H9 (cell line): ENCODE data around the gene SEMA6A. TPM values are rescaled to one million over a fixed set of nuclear protein-coding genes. Genes with fewer than 3 reads are reported as not detected.

Experiments used
- DNase-seq: peaks from one replicate; pipeline ENCODE4 v3.0.0-alpha.2; 2017
- H2AFZ ChIP-seq: one replicate; pipeline ENCODE4 v1.6.1; 2013; ENCODE audit warnings: mild to moderate bottlenecking, low read length, control low read depth, moderate library complexity
- H2AK5ac ChIP-seq: 2 replicates; pipeline ENCODE4 v1.6.1; 2013; ENCODE audit warnings: low read length, control low read depth, mixed read lengths; ENCODE audit not compliant: insufficient read length
- H2BK120ac ChIP-seq: one replicate; pipeline ENCODE4 v1.6.1; 2013; ENCODE audit warnings: low read depth, mild to moderate bottlenecking, low read length, control low read depth, inconsistent platforms; ENCODE audit not compliant: poor library complexity, severe bottlenecking
- H2BK12ac ChIP-seq: 2 replicates; pipeline ENCODE4 v1.6.1; 2013; ENCODE audit warnings: low read length, control low read depth, mixed read lengths, low read depth; ENCODE audit not compliant: insufficient read length
- H2BK15ac ChIP-seq: 2 replicates; pipeline ENCODE4 v1.6.1; 2013; ENCODE audit warnings: low read depth, low read length, control low read depth
- H2BK20ac ChIP-seq: one replicate; pipeline ENCODE4 v1.6.1; 2013; ENCODE audit warnings: low read depth, mild to moderate bottlenecking, low read length, control low read depth, inconsistent platforms; ENCODE audit not compliant: poor library complexity, severe bottlenecking
- H2BK5ac ChIP-seq: 2 replicates; pipeline ENCODE4 v1.6.1; 2013; ENCODE audit warnings: low read length, control low read depth, mixed read lengths; ENCODE audit not compliant: insufficient read length
- H3K14ac ChIP-seq: 2 replicates; pipeline ENCODE4 v1.6.1; 2013; ENCODE audit warnings: low read length, control low read depth; ENCODE audit not compliant: insufficient read depth
- H3K18ac ChIP-seq: 2 replicates; pipeline ENCODE4 v1.6.1; 2013; ENCODE audit warnings: low read depth, mild to moderate bottlenecking, mixed read lengths, low read length, control low read depth; ENCODE audit not compliant: insufficient read length
- H3K23ac ChIP-seq: 2 replicates; pipeline ENCODE4 v1.6.1; 2013; ENCODE audit warnings: low read length, control low read depth, mixed read lengths, low read depth; ENCODE audit not compliant: insufficient read length
- H3K23me2 ChIP-seq: 2 replicates; pipeline ENCODE4 v1.6.1; 2013; ENCODE audit warnings: low read depth, mild to moderate bottlenecking, mixed read lengths, low read length, control low read depth; ENCODE audit not compliant: insufficient read length, poor library complexity, severe bottlenecking
- H3K27ac ChIP-seq: 2 replicates; pipeline ENCODE4 v1.5.1; 2013; ENCODE audit warnings: low read length, control low read depth, mixed read lengths, low read depth; ENCODE audit not compliant: insufficient read length
- H3K27me3 ChIP-seq: 2 replicates; pipeline ENCODE4 v1.6.1; 2013; ENCODE audit warnings: low read length, control low read depth, inconsistent platforms; ENCODE audit not compliant: insufficient read depth
- H3K4ac ChIP-seq: 2 replicates; pipeline ENCODE4 v1.6.1; 2013; ENCODE audit warnings: low read depth, mild to moderate bottlenecking, control low read depth, inconsistent platforms, low read length, moderate library complexity
- H3K4me1 ChIP-seq: 2 replicates; pipeline ENCODE4 v1.6.1; 2013; ENCODE audit warnings: low read length, control low read depth, inconsistent platforms; ENCODE audit not compliant: insufficient read depth
- H3K4me2 ChIP-seq: 2 replicates; pipeline ENCODE4 v1.6.1; 2013; ENCODE audit warnings: low read length, control low read depth, mixed read lengths; ENCODE audit not compliant: insufficient read length, insufficient read depth
- H3K56ac ChIP-seq: 2 replicates; pipeline ENCODE4 v1.6.1; 2013; ENCODE audit warnings: low read depth, mild to moderate bottlenecking, mixed read lengths, low read length, control low read depth; ENCODE audit not compliant: insufficient read length
- H3K79me1 ChIP-seq: 2 replicates; pipeline ENCODE4 v1.6.1; 2013; ENCODE audit warnings: low read depth, mild to moderate bottlenecking, moderate library complexity, low read length, control low read depth, inconsistent platforms; ENCODE audit not compliant: insufficient read depth, poor library complexity, severe bottlenecking
- H3K79me2 ChIP-seq: 2 replicates; pipeline ENCODE4 v1.6.1; 2013; ENCODE audit warnings: low read length, control low read depth, inconsistent platforms; ENCODE audit not compliant: insufficient read depth
- H3K9ac ChIP-seq: 2 replicates; pipeline ENCODE4 v1.6.1; 2013; ENCODE audit warnings: low read length, control low read depth, mixed read lengths; ENCODE audit not compliant: insufficient read length; ENCODE audit errors: extremely low read depth
- H3K9me3 ChIP-seq: one replicate; pipeline ENCODE4 v1.6.1; 2013; ENCODE audit warnings: low read depth, low read length, inconsistent platforms; ENCODE audit not compliant: control insufficient read depth
- H3T11ph ChIP-seq: one replicate; pipeline ENCODE4 v1.6.1; 2013; ENCODE audit warnings: mild to moderate bottlenecking, low read length, control low read depth, inconsistent platforms
- H4K20me1 ChIP-seq: one replicate; pipeline ENCODE4 v1.6.1; 2013; ENCODE audit not compliant: control insufficient read depth, insufficient read length, insufficient read depth
- H4K5ac ChIP-seq: 2 replicates; pipeline ENCODE4 v1.6.1; 2013; ENCODE audit warnings: low read depth, mild to moderate bottlenecking, mixed read lengths, low read length, control low read depth; ENCODE audit not compliant: insufficient read length
- H4K8ac ChIP-seq: replicated peaks from 2 replicates; pipeline ENCODE4 v1.6.1; 2013; ENCODE audit warnings: low read length, control low read depth, mixed read lengths, low read depth; ENCODE audit not compliant: insufficient read length
- H4K91ac ChIP-seq: 2 replicates; pipeline ENCODE4 v1.6.1; 2013; ENCODE audit warnings: low read depth, mild to moderate bottlenecking, moderate library complexity, mixed read lengths, low read length, control low read depth; ENCODE audit not compliant: insufficient read length
- H3K27ac Mint-ChIP-seq, 3 experiments: 2 replicates in 2 of 3; 3 replicates in 1 of 3; pipeline ENCODE4 v1.8.0; 2020 to 2021; ENCODE audit warnings: mixed read lengths in 3 of 3, mild to moderate bottlenecking in 1 of 3, moderate library complexity in 1 of 3
- H3K27me3 Mint-ChIP-seq: 2 replicates; pipeline ENCODE4 v1.8.0; 2021; ENCODE audit warnings: low read depth, mild to moderate bottlenecking, moderate library complexity, mixed read lengths
- H3K36me3 Mint-ChIP-seq, 3 experiments: 2 replicates in 2 of 3; 3 replicates in 1 of 3; pipeline ENCODE4 v1.8.0; 2020 to 2021; ENCODE audit warnings: low read depth in 3 of 3, mixed read lengths in 3 of 3; ENCODE audit not compliant: insufficient read depth in 1 of 3
- H3K4me1 Mint-ChIP-seq, 2 experiments: 2 replicates each; pipeline ENCODE4 v1.8.0; 2020; ENCODE audit warnings: mixed read lengths in 2 of 2
- H3K4me3 Mint-ChIP-seq, 2 experiments: 2 replicates in 1 of 2; 3 replicates in 1 of 2; pipeline ENCODE4 v1.8.0; 2020 to 2021; ENCODE audit warnings: mild to moderate bottlenecking in 2 of 2, mixed read lengths in 2 of 2, moderate library complexity in 1 of 2
- H3K9me3 Mint-ChIP-seq, 2 experiments: 2 replicates in 1 of 2; 3 replicates in 1 of 2; pipeline ENCODE4 v1.8.0; 2020; ENCODE audit warnings: mild to moderate bottlenecking in 2 of 2, mixed read lengths in 2 of 2, moderate library complexity in 1 of 2
- WGBS: extraction: QIAGEN DNeasy Blood & Tissue Kit; methylation state at CpG from one replicate; pipeline ENCODE4 v1.1.7; 2013; ENCODE audit warnings: missing lambda C conversion rate, low lambda C conversion rate, mixed read lengths; ENCODE audit not compliant: insufficient read length; ENCODE audit errors: extremely low coverage; 5-methylcytosine and 5-hydroxymethylcytosine counted together
- total RNA-seq: library from RNA; stranded (reverse); gene quantifications from 2 replicates; pipeline ENCODE4 v1.2.1, GENCODE V29; 2021
- TF ChIP-seq, protein P1 (sequence below): fragments of 200-600 bp; sonication (generic); conservative IDR thresholded peaks from 3 replicates; pipeline ENCODE4 v1.8.0; 2021; ENCODE audit warnings: antibody characterized with exemption, mild to moderate bottlenecking

The SEMA6A gene
- total RNA-seq, 1 experiment from 2014 or later = 354 TPM

- Mint-ChIP-seq H3K4me1 (peaks cover 59 to 65% of the 10 kb centered on the region in 2 experiments), H3K27me3 (no peaks in the 10 kb centered on the region), H3K9me3 (no peaks in the 10 kb centered on the region), H3K4me3 (peak overlapping the region; percentile 99), H3K27ac (peak overlapping the region in 1 of 3 experiments; percentile 21; a peak in 1 of 7 replicates), H3K36me3 (peaks cover 34 to 76% (median 44%) of the 10 kb centered on the region in 3 experiments)
- H4K91ac ChIP-seq = no peak overlapping the region
- peak overlapping the region; percentile 87 for H3K4me2 ChIP-seq
- no peak overlapping the region for H3K18ac ChIP-seq
- TF ChIP-seq, protein P1, sequence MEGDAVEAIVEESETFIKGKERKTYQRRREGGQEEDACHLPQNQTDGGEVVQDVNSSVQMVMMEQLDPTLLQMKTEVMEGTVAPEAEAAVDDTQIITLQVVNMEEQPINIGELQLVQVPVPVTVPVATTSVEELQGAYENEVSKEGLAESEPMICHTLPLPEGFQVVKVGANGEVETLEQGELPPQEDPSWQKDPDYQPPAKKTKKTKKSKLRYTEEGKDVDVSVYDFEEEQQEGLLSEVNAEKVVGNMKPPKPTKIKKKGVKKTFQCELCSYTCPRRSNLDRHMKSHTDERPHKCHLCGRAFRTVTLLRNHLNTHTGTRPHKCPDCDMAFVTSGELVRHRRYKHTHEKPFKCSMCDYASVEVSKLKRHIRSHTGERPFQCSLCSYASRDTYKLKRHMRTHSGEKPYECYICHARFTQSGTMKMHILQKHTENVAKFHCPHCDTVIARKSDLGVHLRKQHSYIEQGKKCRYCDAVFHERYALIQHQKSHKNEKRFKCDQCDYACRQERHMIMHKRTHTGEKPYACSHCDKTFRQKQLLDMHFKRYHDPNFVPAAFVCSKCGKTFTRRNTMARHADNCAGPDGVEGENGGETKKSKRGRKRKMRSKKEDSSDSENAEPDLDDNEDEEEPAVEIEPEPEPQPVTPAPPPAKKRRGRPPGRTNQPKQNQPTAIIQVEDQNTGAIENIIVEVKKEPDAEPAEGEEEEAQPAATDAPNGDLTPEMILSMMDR = no peak
- no peak overlapping the region for H2BK5ac ChIP-seq
- H4K8ac ChIP-seq = no peak overlapping the region
- no peak for DNase-seq
- H3K9me3 ChIP-seq = no peaks in the 10 kb centered on the region
- no peak overlapping the region for H4K5ac ChIP-seq
- no peaks in the 10 kb centered on the region for H3K27me3 ChIP-seq
- H3K23me2 ChIP-seq = peaks cover 2% of the 10 kb centered on the region
- H2BK12ac ChIP-seq = no peak overlapping the region
- H2AFZ ChIP-seq = no peak overlapping the region
- peak overlapping the region; percentile 63 for H3K9ac ChIP-seq
- H3K4me1 ChIP-seq = peaks cover 27% of the 10 kb centered on the region
- no peak overlapping the region for H3K4ac ChIP-seq
- peaks cover 92% of the 10 kb centered on the region for H3K79me2 ChIP-seq
- H2AK5ac ChIP-seq = no peak overlapping the region
- peaks cover 3% of the 10 kb centered on the region for H4K20me1 ChIP-seq
- no peak overlapping the region for H3K23ac ChIP-seq
- no peak overlapping the region for H2BK15ac ChIP-seq
- no peak overlapping the region for H3K14ac ChIP-seq
- no peak overlapping the region for H3T11ph ChIP-seq
- no CpG with 5 or more reads among the region's 4 CpGs for WGBS
- H3K27ac ChIP-seq = no peak overlapping the region
- H3K79me1 ChIP-seq = no peaks in the 10 kb centered on the region
- H3K56ac ChIP-seq = no peak overlapping the region
- no peak overlapping the region for H2BK20ac ChIP-seq
- H2BK120ac ChIP-seq = no peak overlapping the region
These were observed 4.6 kb downstream of the SEMA6A start for GRCh38 chr5:116569999-116570398.
